GM23338 (cell line): ENCODE data around the gene CCL8. TPM values are rescaled to one million over a fixed set of nuclear protein-coding genes. Genes with fewer than 3 reads are reported as not detected.
A peak's percentile ranks its signal among the peaks of the same experiment; 100 is the strongest.

Experiments
- ATAC-seq: fragments of 200-7000 bp; cut with Tn5 transposase; 3 replicates; pipeline ENCODE4 v1.9.1; 2020
- DNase-seq: peaks from one replicate; pipeline ENCODE4 v3.0.0-alpha.2; 2015; ENCODE audit warnings: low spot score
- H2AFZ ChIP-seq: fragments of 200-600 bp; sonication (generic); 2 replicates; pipeline ENCODE4 v1.8.0; 2016; ENCODE audit warnings: antibody characterized with exemption, mild to moderate bottlenecking, moderate library complexity
- H3F3A ChIP-seq: fragments of 200-600 bp; sonication (generic); replicated peaks from 2 replicates; pipeline ENCODE4 v1.8.0; 2017; ENCODE audit warnings: antibody characterized with exemption, mixed run types, low read depth
- H3K27ac ChIP-seq: fragments of 200-600 bp; sonication (generic); 2 replicates; pipeline ENCODE4 v1.6.1; 2016; ENCODE audit warnings: low read depth
- H3K27me3 ChIP-seq: fragments of 200-600 bp; sonication (generic); 2 replicates; pipeline ENCODE4 v1.8.0; 2016; ENCODE audit warnings: mild to moderate bottlenecking, mixed run types, moderate library complexity; ENCODE audit not compliant: insufficient read depth
- H3K36me3 ChIP-seq: fragments of 200-600 bp; sonication (generic); 2 replicates; pipeline ENCODE4 v1.8.0; 2016; ENCODE audit warnings: mild to moderate bottlenecking; ENCODE audit not compliant: insufficient read depth
- H3K4me1 ChIP-seq: fragments of 200-600 bp; sonication (generic); 2 replicates; pipeline ENCODE4 v1.8.0; 2016; ENCODE audit warnings: mild to moderate bottlenecking, moderate library complexity; ENCODE audit not compliant: insufficient read depth
- H3K4me2 ChIP-seq: fragments of 200-600 bp; sonication (generic); 2 replicates; pipeline ENCODE4 v1.7.1; 2017; ENCODE audit warnings: mixed run types
- H3K4me3 ChIP-seq: fragments of 200-600 bp; sonication (generic); 2 replicates; pipeline ENCODE4 v1.6.1; 2016; ENCODE audit warnings: mixed run types
- H3K79me2 ChIP-seq: fragments of 200-600 bp; sonication (generic); replicated peaks from 2 replicates; pipeline ENCODE4 v1.8.0; 2017; ENCODE audit warnings: mild to moderate bottlenecking; ENCODE audit not compliant: insufficient read depth
- H3K9me2 ChIP-seq: fragments of 200-600 bp; sonication (generic); 2 replicates; pipeline ENCODE4 v1.8.0; 2017; ENCODE audit not compliant: insufficient read depth
- H4K20me1 ChIP-seq: fragments of 200-600 bp; sonication (generic); replicated peaks from 2 replicates; pipeline ENCODE4 v1.8.0; 2017; ENCODE audit warnings: mild to moderate bottlenecking; ENCODE audit not compliant: insufficient read depth
- H3K27ac Mint-ChIP-seq: 2 replicates; pipeline ENCODE4 v1.8.0; 2020; ENCODE audit warnings: inconsistent platforms, mild to moderate bottlenecking, moderate library complexity, mixed read lengths
- H3K27me3 Mint-ChIP-seq: 3 replicates; pipeline ENCODE4 v1.8.0; 2022; ENCODE audit warnings: low read depth, mild to moderate bottlenecking, moderate library complexity, mixed read lengths, inconsistent platforms; ENCODE audit not compliant: insufficient read depth, poor library complexity
- H3K36me3 Mint-ChIP-seq: 3 replicates; pipeline ENCODE4 v1.8.0; 2021; ENCODE audit warnings: low read depth, mild to moderate bottlenecking, inconsistent platforms, moderate library complexity, mixed read lengths
- H3K4me1 Mint-ChIP-seq: 3 replicates; pipeline ENCODE4 v1.8.0; 2020; ENCODE audit warnings: mild to moderate bottlenecking, inconsistent platforms, mixed read lengths
- H3K4me3 Mint-ChIP-seq: 3 replicates; pipeline ENCODE4 v1.8.0; 2021; ENCODE audit warnings: moderate library complexity, mild to moderate bottlenecking, inconsistent platforms, mixed read lengths
- H3K9me3 Mint-ChIP-seq: 3 replicates; pipeline ENCODE4 v1.8.0; 2020; ENCODE audit warnings: moderate library complexity, mild to moderate bottlenecking, inconsistent platforms, mixed read lengths
- CREB1 ChIP-seq: fragments of 250-450 bp; sonication (Bioruptor Pico); IDR thresholded peaks from 2 replicates; pipeline ENCODE4 v1.5.0; 2020; ENCODE audit warnings: low read depth, mild to moderate bottlenecking, moderate library complexity
- ETS1 ChIP-seq: IDR thresholded peaks from 2 replicates; pipeline ENCODE4 v1.6.1; 2016; ENCODE audit warnings: antibody characterized with exemption
- EZH2phosphoT487 ChIP-seq: fragments of 200-600 bp; sonication (generic); IDR thresholded peaks from one replicate; pipeline ENCODE4 v1.8.1; 2018; ENCODE audit warnings: antibody characterized with exemption; ENCODE audit not compliant: unreplicated experiment
- JUNB ChIP-seq: IDR thresholded peaks from one replicate; pipeline ENCODE4 v1.6.1; 2016; ENCODE audit warnings: antibody characterized with exemption; ENCODE audit not compliant: unreplicated experiment
- POLR2AphosphoS5 ChIP-seq: IDR thresholded peaks from 2 replicates; pipeline ENCODE4 v1.6.1; 2016; ENCODE audit warnings: antibody characterized with exemption, low read depth
- REST ChIP-seq: IDR thresholded peaks from one replicate; pipeline ENCODE4 v1.6.1; 2018; ENCODE audit warnings: antibody characterized with exemption; ENCODE audit not compliant: unreplicated experiment
- STAT1 ChIP-seq: IDR thresholded peaks from one replicate; pipeline ENCODE4 v1.6.1; 2016; ENCODE audit warnings: antibody characterized with exemption; ENCODE audit not compliant: unreplicated experiment
- ZNF114 ChIP-seq: fragments of 250-450 bp; sonication (Bioruptor Pico); IDR thresholded peaks from 2 replicates; pipeline ENCODE4 v1.5.0; 2020; ENCODE audit warnings: mild to moderate bottlenecking, moderate library complexity
- ZNF331 ChIP-seq: fragments of 250-450 bp; sonication (Bioruptor Pico); IDR thresholded peaks from 2 replicates; pipeline ENCODE4 v1.5.0; 2020; ENCODE audit warnings: low read depth, mild to moderate bottlenecking, moderate library complexity
- ZNF462 ChIP-seq: fragments of 250-450 bp; sonication (Bioruptor Pico); IDR thresholded peaks from 2 replicates; pipeline ENCODE4 v1.5.0; 2020; ENCODE audit warnings: mild to moderate bottlenecking, moderate library complexity
- polyA plus RNA-seq: library from polyadenylated mRNA; unstranded; fragments of >200 nt; fragmentation: Nextera tagmentation; extraction: Ambion mirVana; gene quantifications from 2 replicates; pipeline ENCODE4 v1.2.1, GENCODE V29; 2016
- total RNA-seq: library from RNA; depleted of rRNA; stranded (reverse); fragments of >200 nt; shearing (Covaris generic); gene quantifications from 2 replicates; pipeline ENCODE4 v1.2.3, GENCODE V29; 2014

Gene CCL8
- total and polyA plus RNA-seq, 2 experiments from 2014 or later, result not detected

GRCh38 chr17:34307110-34307509 is 12.1 kb upstream of the CCL8 start:
- H3K4me1 ChIP-seq, result no peaks in the 10 kb centered on the region
- H3K27ac ChIP-seq, result no peak overlapping the region
- DNase-seq (no peak), ATAC-seq (no peak)
- H3F3A ChIP-seq, result no peaks in the 10 kb centered on the region
- Mint-ChIP-seq H3K4me3 (no peak overlapping the region), H3K4me1 (no peaks in the 10 kb centered on the region), H3K36me3 (no peaks in the 10 kb centered on the region), H3K9me3 (no peaks in the 10 kb centered on the region), H3K27me3 (no peaks in the 10 kb centered on the region), H3K27ac (no peak overlapping the region)
- H2AFZ ChIP-seq, result peak overlapping the region; percentile 48; the same call in 1 of the 2 replicates
- H3K79me2 ChIP-seq, result no peaks in the 10 kb centered on the region
- no peaks in the 10 kb centered on the region for H3K36me3 ChIP-seq
- no peak overlapping the region for H3K4me3 ChIP-seq
- no peaks in the 10 kb centered on the region for H3K9me2 ChIP-seq
- no peaks in the 10 kb centered on the region for H4K20me1 ChIP-seq
- no peak overlapping the region for H3K4me2 ChIP-seq
- no peaks in the 10 kb centered on the region for H3K27me3 ChIP-seq
- no peak for TF ChIP-seq ZNF331 (CRISPR knock-in tag)
- TF ChIP-seq ETS1, result no peak
- no peak for TF ChIP-seq REST
- TF ChIP-seq EZH2phosphoT487, result no peak
- TF ChIP-seq STAT1, result no peak
- no peak for TF ChIP-seq ZNF114 (CRISPR knock-in tag)
- no peak for TF ChIP-seq ZNF462
- TF ChIP-seq JUNB, result no peak
- no peak for TF ChIP-seq CREB1
- TF ChIP-seq POLR2AphosphoS5, result no peak
